Brain microvascular endothelial cell (primary cell): ENCODE data around the gene PACSIN1.

Source experiments
- DNase-seq: peaks from one replicate; pipeline ENCODE4 v3.0.0-alpha.2; 2020
- H3K27ac ChIP-seq: fragments of 250-450 bp; sonication (Bioruptor Pico); 2 replicates; pipeline ENCODE4 v1.5.1; 2020; ENCODE audit warnings: mild to moderate bottlenecking, moderate library complexity
- H3K27me3 ChIP-seq: fragments of 250-450 bp; sonication (Bioruptor Pico); replicated peaks from 2 replicates; pipeline ENCODE4 v1.5.1; 2020; ENCODE audit warnings: mild to moderate bottlenecking
- H3K36me3 ChIP-seq: fragments of 250-450 bp; sonication (Bioruptor Pico); replicated peaks from 2 replicates; pipeline ENCODE4 v1.5.1; 2020; ENCODE audit warnings: mild to moderate bottlenecking
- H3K4me3 ChIP-seq: 2 replicates; pipeline ENCODE4 v1.5.1; 2011; ENCODE audit warnings: low read depth, mild to moderate bottlenecking, control low read depth, low read length, moderate library complexity
- in situ Hi-C: cut with HindIII; loops from 2 replicates; pipeline ENCODE4 v1.10.0; 2017; ENCODE audit warnings: low sequenced_read_pairs, low pct_ligation_motif_present
- TF ChIP-seq, protein P1 (sequence below): IDR thresholded peaks from 2 replicates; pipeline ENCODE4 v1.5.1; 2011; ENCODE audit warnings: low read depth, mild to moderate bottlenecking, moderate library complexity, low read length, control low read depth, inconsistent platforms; ENCODE audit errors: missing control alignments

Gene PACSIN1

GRCh38 chr6:34460796-34461507 is 4.9 kb upstream of the PACSIN1 start:
- no peaks in the 10 kb centered on the region for H3K36me3 ChIP-seq
- no peak for DNase-seq
- H3K27me3 ChIP-seq = peaks cover 9% of the 10 kb centered on the region
- H3K4me3 ChIP-seq = no peak overlapping the region
- no peak overlapping the region for H3K27ac ChIP-seq
- TF ChIP-seq, protein P1, sequence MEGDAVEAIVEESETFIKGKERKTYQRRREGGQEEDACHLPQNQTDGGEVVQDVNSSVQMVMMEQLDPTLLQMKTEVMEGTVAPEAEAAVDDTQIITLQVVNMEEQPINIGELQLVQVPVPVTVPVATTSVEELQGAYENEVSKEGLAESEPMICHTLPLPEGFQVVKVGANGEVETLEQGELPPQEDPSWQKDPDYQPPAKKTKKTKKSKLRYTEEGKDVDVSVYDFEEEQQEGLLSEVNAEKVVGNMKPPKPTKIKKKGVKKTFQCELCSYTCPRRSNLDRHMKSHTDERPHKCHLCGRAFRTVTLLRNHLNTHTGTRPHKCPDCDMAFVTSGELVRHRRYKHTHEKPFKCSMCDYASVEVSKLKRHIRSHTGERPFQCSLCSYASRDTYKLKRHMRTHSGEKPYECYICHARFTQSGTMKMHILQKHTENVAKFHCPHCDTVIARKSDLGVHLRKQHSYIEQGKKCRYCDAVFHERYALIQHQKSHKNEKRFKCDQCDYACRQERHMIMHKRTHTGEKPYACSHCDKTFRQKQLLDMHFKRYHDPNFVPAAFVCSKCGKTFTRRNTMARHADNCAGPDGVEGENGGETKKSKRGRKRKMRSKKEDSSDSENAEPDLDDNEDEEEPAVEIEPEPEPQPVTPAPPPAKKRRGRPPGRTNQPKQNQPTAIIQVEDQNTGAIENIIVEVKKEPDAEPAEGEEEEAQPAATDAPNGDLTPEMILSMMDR = no peak
- in situ Hi-C loops = no loop called here

- H3K27ac ChIP-seq = no peak overlapping the region
- TF ChIP-seq, protein P1 = no peak
Measured at GRCh38 chr6:34462010-34462409, 3.9 kb upstream of the PACSIN1 start.

GRCh38 chr6:34462551-34462971 is 3.3 kb upstream of the PACSIN1 start:
- H3K27ac ChIP-seq = no peak overlapping the region
- H3K4me3 ChIP-seq = no peak overlapping the region
- peaks cover 14% of the 10 kb centered on the region for H3K27me3 ChIP-seq
- in situ Hi-C loops = no loop called here
- no peaks in the 10 kb centered on the region for H3K36me3 ChIP-seq
- DNase-seq = no peak
- TF ChIP-seq, protein P1 = no peak

More at GRCh38 chr6:34462010-34462409, 3.9 kb upstream of the PACSIN1 start:
- no peaks in the 10 kb centered on the region for H3K36me3 ChIP-seq
- H3K4me3 ChIP-seq = no peak overlapping the region
- DNase-seq = no peak
- H3K27me3 ChIP-seq = peaks cover 14% of the 10 kb centered on the region
- in situ Hi-C loops = no loop called here

DNA sequence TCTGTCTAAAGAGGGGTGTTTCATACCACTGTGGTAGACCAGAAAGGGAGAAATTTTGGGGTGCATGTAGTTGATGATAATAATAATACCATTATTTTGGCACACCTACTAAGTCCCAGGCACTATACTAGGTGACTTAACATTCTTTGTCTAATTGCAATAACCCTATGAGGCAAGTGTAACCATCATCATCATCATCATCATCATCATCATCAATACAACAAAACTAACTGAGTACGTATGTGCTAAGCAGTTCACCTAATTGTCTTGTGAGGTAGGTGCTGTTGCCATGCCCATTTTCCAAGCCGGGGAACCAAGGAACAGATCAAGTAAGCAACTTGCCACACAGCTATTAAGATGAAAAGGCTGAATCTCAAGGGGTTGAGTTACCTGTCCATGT is 2.6 kb upstream of the PACSIN1 start:
- H3K36me3 ChIP-seq = no peaks in the 10 kb centered on the region
- in situ Hi-C loops = no loop called here
- H3K27ac ChIP-seq = no peak overlapping the region
- peaks cover 14% of the 10 kb centered on the region for H3K27me3 ChIP-seq
- no peak overlapping the region for H3K4me3 ChIP-seq
- TF ChIP-seq, protein P1 = no peak
- no peak for DNase-seq

DNA sequence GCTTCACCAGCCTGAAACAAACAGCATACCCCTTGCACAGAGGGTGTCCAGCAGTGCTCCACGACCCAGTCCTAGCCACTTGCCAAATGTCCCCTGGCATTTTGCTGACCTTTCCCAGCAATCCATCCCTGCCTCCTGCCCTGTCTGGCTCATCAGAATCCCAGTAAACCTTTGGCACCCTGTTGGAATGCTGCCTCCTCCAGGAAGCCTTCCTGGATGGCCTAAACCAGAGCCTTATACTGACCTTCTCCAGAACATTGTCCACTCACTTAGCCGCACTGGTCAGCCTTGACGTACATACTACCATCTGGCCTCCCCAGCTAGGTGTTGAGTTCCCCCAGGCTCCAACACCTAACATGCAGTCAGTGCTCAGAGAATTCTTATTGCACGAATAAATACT is 2.0 kb upstream of the PACSIN1 start:
- in situ Hi-C loops = no loop called here

More for the DNA sequence above, 2.0 kb upstream of the PACSIN1 start:
- no peak overlapping the region for H3K4me3 ChIP-seq
- peaks cover 14% of the 10 kb centered on the region for H3K27me3 ChIP-seq
- DNase-seq = no peak
- H3K27ac ChIP-seq = no peak overlapping the region
- H3K36me3 ChIP-seq = no peaks in the 10 kb centered on the region
- TF ChIP-seq, protein P1 = no peak
